GM12878 (cell line): Measurements from ENCODE around the gene PTPRN2. TPM values are rescaled to one million over a fixed set of nuclear protein-coding genes. Genes with fewer than 3 reads are reported as not detected.

Experiments used
- ATAC-seq: fragments of 200-7000 bp; cut with Tn5 transposase; 3 replicates; pipeline ENCODE4 v1.9.1; 2020; ENCODE audit warnings: mild to moderate bottlenecking, moderate library complexity
- BruUV-seq: library from RNA; stranded (reverse); fragments of 400-500 nt; replicated peaks from 2 replicates; lab custom pipeline; 2021; lab: Mats Ljungman, UMichigan
- CTCF ChIA-PET: fragments of 300-600 bp; sonication (Branson Sonifier 250); formaldehyde crosslinking; extraction: SDS; loops from one replicate; lab custom pipeline; 2021; ENCODE audit warnings: inconsistent platforms; lab: Yijun Ruan, JAX
- POLR2A ChIA-PET: fragments of 350-600 bp; formaldehyde crosslinking; extraction: SDS; loops from one replicate; lab custom pipeline; 2021; ENCODE audit warnings: inconsistent platforms; lab: Charles Lee
- RAD21 ChIA-PET: fragments of 300-600 bp; sonication (Branson Sonifier 250); formaldehyde crosslinking; loops from one replicate; lab custom pipeline; 2023; ENCODE audit warnings: antibody characterized with exemption; ENCODE audit not compliant: unreplicated experiment; lab: Charles Lee
- SMC1A ChIA-PET: fragments of 300-600 bp; sonication (Branson Sonifier 250); formaldehyde crosslinking; loops from one replicate; lab custom pipeline; 2023; ENCODE audit not compliant: unreplicated experiment, uncharacterized antibody; lab: Charles Lee
- DNase-seq: peaks from one replicate; pipeline ENCODE4 v3.0.0-alpha.2; 2011; ENCODE audit warnings: low read depth, low spot score
- FAIRE-seq: peaks from 3 replicates; lab custom pipeline; 2011; peaks lifted over from hg19 to GRCh38; lab: Jason Lieb, UNC
- H2AFZ ChIP-seq: 2 replicates; pipeline ENCODE4 v1.6.0; 2011; ENCODE audit warnings: low read depth, low read length, control low read depth; ENCODE audit not compliant: control insufficient read depth
- H3K27ac ChIP-seq: 2 replicates; pipeline ENCODE4 v1.5.1; 2011; ENCODE audit warnings: control low read depth; ENCODE audit not compliant: control insufficient read depth, insufficient read depth
- H3K27me3 ChIP-seq, 2 experiments: replicated peaks in 1 of 2; 2 replicates each; pipeline versions ENCODE4 v1.6.0 to v1.6.1; 2011; ENCODE audit warnings: low read length in 1 of 2; ENCODE audit not compliant: control insufficient read depth in 2 of 2, insufficient read depth in 2 of 2
- H3K36me3 ChIP-seq, 2 experiments: 2 replicates each; pipeline ENCODE4 v1.5.1; 2011; ENCODE audit warnings: low read length in 1 of 2; ENCODE audit not compliant: control insufficient read depth in 2 of 2, insufficient read depth in 2 of 2
- H3K4me1 ChIP-seq: 2 replicates; pipeline ENCODE4 v1.6.1; 2011; ENCODE audit warnings: mild to moderate bottlenecking, low read length, moderate library complexity, mixed read lengths; ENCODE audit not compliant: control insufficient read depth, insufficient read depth
- H3K4me2 ChIP-seq: 2 replicates; pipeline ENCODE4 v1.6.0; 2011; ENCODE audit warnings: control low read depth; ENCODE audit not compliant: control insufficient read depth, insufficient read depth
- H3K4me3 ChIP-seq: fragments of 200-600 bp; sonication (generic); 2 replicates; pipeline ENCODE4 v1.5.1; 2016
- H3K79me2 ChIP-seq: 2 replicates; pipeline ENCODE4 v1.6.0; 2011; ENCODE audit warnings: low read length; ENCODE audit not compliant: control insufficient read depth, insufficient read depth
- H3K9ac ChIP-seq: 2 replicates; pipeline ENCODE4 v1.8.0; 2011; ENCODE audit warnings: low read length, control low read depth, mixed read lengths; ENCODE audit not compliant: control insufficient read depth, insufficient read depth
- H3K9me3 ChIP-seq: replicated peaks from 3 replicates; pipeline ENCODE4 v1.5.1; 2011; ENCODE audit warnings: mild to moderate bottlenecking, low read length; ENCODE audit not compliant: control insufficient read depth, insufficient read depth
- H4K20me1 ChIP-seq: 2 replicates; pipeline ENCODE4 v1.6.0; 2011; ENCODE audit not compliant: control insufficient read depth, insufficient read depth
- CUX1 ChIP-seq: IDR thresholded peaks from 2 replicates; pipeline ENCODE4 v1.6.1; 2012; ENCODE audit warnings: improper control_type of control experiment, low read depth, low read length; ENCODE audit not compliant: insufficient replicate concordance
- MTA2 ChIP-seq: fragments of 450-650 bp; IDR thresholded peaks from 2 replicates; pipeline ENCODE4 v1.6.1; 2016; ENCODE audit warnings: low read depth, mild to moderate bottlenecking, moderate library complexity
- WGBS: methylation state at CpG from one replicate; pipeline ENCODE4 v1.1.6; 2016; ENCODE audit warnings: low lambda C conversion rate; ENCODE audit not compliant: insufficient replicate concordance, insufficient coverage; ENCODE audit errors: missing lambda C conversion rate; 5-methylcytosine and 5-hydroxymethylcytosine counted together
- in situ Hi-C: fragments of 300-500 bp; cut with MboI; formaldehyde crosslinking; loops from 9 replicates; pipeline ENCODE4 v1.14.3; 2018; ENCODE audit warnings: mixed read lengths
- intact Hi-C: fragments of 100-400 bp; cut with micrococcal nuclease; formaldehyde crosslinking; loops from one replicate; pipeline ENCODE4 v1.14.2; 2022; ENCODE audit not compliant: unreplicated experiment
- polyA plus RNA-seq, 11 experiments: library from polyadenylated mRNA; depleted of rRNA in 4 of 11; unstranded in 6 of 11; stranded (reverse) in 5 of 11; fragments of >200 nt; fragmentation: Nextera tagmentation in 4 of 11; fragmentation: Illumina TruSeq in 1 of 11; extraction: Ambion mirVana in 4 of 11; extraction: Trizol in 1 of 11; gene quantifications; 1 replicate in 1 of 11; 2 replicates in 10 of 11; pipeline versions ENCODE4 v1.2.1 to v1.2.3, GENCODE V29; 2011 to 2016; ENCODE audit warnings: inconsistent platforms in 2 of 11, missing spikeins in 2 of 11, low read depth in 1 of 11
- total RNA-seq, 4 experiments: library from RNA; depleted of rRNA in 3 of 4; stranded (reverse); fragments of >200 nt in 3 of 4; fragmentation: Illumina TruSeq in 1 of 4; extraction: Trizol in 1 of 4; gene quantifications; 2 replicates each; pipeline versions ENCODE4 v1.2.1 to v1.2.3, GENCODE V29; 2013 to 2021

Gene PTPRN2
- total and polyA plus RNA-seq, 10 of the 15 experiments (the other 5 are each of a cell fraction or from before 2014, with no cell fraction given): 5.4 TPM; not detected in 9

GRCh38 chr7:158138329-158138597 is 449.4 kb downstream of the PTPRN2 start:
- FAIRE-seq: no peak
- Histone ChIP-seq H4K20me1 (no peaks in the 10 kb centered on the region), H2AFZ (no peak overlapping the region), H3K36me3 (no peaks in the 10 kb centered on the region), H3K9ac (no peak overlapping the region), H3K4me3 (no peak overlapping the region), H3K4me2 (no peak overlapping the region), H3K79me2 (no peaks in the 10 kb centered on the region), H3K27ac (no peak overlapping the region), H3K4me1 (no peaks in the 10 kb centered on the region), H3K9me3 (no peaks in the 10 kb centered on the region; the same call in 2 of the 3 replicates), H3K27me3 (no peaks in the 10 kb centered on the region)
- TF ChIP-seq MTA2: no peak
- TF ChIP-seq CUX1: no peak
- CTCF ChIA-PET: no interaction called here
- POLR2A ChIA-PET: no interaction called here
- SMC1A ChIA-PET: no interaction called here
- no TSS peak for BruUV-seq
- RAD21 ChIA-PET: no interaction called here
- no peak for DNase-seq
- in situ Hi-C loops: no loop called here
- WGBS: 30% methylated on average over 9 of the region's 9 CpGs
- intact Hi-C loops: no loop called here
- no peak for ATAC-seq
